Epidermal melanocyte (primary cell): ENCODE measurements around the gene RSPH1.

Experiments used
- DNase-seq: peaks from one replicate; pipeline ENCODE4 v3.0.0; 2011; ENCODE audit warnings: low spot score; ENCODE audit not compliant: insufficient read length

The RSPH1 gene

DNA sequence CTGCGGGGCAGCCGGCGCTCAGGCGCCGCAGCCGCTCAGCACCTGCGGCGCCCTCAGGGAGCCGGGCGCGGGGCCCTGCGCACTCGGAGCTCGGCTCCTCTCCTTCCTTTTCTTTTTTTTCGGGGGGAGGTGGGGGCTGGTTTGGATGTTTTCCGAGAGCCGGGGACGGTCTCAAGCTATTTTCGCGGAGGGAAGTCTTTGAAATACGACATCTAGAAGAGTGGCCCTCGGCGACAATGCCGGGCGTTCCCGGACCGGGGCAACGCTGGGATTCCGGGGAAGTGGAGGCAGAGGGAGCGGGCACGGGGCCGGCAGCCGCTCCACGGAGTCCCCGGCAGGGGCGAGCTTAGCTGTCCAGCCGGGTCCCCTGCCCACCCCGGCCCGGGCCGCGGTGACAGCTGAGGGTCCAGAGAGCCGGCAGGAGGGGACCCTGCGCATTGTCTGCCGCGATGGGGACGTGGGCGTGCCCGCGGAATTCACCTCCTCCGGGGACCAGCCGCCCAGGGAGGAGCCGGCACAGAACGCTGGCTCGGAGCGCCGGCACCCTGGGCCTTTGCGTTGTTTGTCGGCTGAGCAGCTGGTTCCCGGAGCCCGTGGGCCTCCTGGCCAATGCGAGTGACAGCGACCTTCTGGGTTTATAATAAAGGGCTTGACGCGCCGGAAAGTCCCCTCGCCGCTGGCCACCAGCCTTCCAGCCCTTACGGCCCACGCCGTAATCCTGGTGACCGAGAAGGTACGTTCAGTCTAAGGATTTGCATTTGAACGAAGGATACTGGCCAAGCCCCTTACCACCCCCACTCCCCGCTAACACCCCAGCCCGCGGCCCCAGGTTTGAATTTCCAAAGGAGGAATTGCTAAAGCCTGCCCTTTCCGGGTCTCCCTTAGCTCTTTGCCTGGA lies 18.2 kb upstream of the RSPH1 start:
- no peak for DNase-seq

DNA sequence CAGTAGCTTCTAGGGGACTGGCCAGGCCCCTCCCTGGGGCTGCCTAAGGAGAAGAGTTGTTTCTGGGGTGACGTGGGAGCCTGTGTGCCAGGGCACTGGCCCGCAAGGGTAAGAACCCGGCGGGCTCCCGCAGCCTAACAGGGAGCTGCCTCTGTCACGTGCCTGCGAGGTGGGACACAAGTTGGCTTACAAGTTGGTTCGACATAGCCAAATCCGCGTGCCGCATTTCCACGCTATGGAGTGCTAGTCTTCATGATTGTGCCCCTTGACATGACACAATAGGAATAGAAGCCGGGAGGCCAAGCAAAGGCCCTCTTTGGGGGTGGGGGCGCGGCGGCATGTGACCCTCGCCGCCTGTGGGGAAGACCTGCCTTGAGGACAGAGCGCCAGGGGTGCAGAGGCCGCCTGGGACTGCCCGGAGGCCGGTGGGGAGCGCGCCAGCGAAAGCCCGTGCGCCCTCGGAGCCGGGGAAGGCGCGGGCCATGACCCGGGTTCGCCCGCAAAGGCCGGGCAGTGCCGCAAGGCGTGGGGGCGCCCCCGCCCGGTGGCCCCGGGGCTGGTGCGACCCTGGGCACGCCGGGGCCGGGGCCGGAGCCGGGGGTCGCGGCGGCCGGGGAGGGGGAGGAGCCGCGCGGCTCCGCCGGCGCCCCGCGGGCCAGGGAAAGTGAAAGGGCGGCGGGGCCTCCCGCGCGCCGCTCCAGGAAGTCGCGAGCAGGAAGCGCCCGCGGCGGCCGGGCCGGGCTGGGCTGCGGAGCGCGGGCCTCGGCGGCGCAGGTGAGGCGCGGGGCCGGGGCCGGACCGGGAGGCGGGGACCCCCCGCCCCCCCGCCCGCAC lies 17.3 kb upstream of the RSPH1 start, which contains the start of gene SLC37A1:
Gene SLC37A1, plus strand, starts transcription at position 702 of the 834 bp plus-strand sequence. CDS start 4,603 bp downstream, outside the sequence.
- DNase-seq: no peak

DNA sequence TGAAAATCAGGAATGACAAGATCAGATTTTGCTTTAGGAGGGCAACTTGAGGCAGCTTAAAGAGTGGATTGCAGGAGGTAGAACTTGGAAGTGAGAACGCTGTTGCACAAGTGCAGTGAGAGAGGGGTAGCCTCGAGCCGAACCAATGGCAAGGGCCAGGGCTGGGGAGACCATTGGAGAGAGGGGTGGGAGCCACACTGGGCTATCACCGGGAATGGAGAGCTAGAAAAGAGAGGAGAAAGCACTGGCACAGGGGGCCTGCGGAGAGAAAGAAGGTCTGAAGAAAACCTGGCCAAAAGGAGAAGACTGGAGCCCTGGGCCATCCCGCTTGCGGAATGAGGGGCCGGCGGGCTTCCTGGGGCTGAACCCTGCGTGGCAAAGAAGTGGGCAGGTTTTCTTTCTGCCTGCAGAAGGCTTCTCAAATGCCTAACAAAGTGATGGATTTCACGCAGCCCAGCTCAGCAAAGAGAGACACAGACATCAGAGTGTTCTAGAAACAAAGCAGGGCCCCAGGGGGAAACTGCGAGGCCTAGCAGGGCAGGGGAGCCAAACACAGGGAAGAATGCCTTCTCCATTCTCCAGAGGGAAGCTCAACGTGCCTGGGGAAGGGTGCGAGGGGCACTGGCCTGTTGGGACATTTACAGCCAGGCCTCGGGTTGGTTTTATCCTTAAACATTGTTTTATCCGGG lies 16.5 kb upstream of the RSPH1 start:
- no peak for DNase-seq

DNA sequence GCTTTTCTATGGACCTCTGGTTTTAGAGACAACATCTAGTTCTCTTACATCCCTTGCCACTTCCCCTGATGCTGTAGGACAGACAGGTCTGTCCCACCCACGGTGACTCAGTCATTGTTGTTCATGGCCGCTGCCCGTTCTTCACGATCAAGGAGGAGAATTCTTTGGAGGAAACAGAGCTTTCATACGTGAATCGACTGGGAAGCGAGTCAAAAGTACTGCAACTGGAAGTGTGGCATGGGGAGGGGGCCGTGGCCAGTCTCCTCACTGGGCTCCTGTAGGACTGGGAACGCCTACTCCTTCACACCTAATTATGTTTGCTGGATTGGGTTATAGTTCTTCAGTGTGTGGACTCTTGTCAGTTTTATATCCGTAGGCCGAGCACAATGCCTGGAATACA lies 13.2 kb upstream of the RSPH1 start:
- DNase-seq: no peak

DNA sequence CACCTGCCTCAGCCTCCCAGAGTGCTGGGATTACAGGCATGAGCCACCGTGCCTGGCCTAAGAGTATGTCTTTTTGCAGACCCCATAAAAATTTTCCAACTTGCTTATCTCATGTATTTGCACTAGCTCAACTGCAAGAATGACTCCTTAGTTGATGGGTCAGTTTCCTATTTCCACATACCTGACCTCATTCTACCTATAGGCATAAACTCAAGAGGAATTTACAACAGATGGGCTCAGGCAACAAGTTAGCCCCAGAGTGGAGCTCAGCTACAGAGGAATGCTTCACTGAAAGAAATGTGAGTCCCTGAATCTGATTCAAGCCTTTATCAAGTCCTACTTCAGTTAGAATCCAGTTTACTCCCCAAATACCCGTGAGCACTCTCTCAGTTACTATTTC lies 12.3 kb upstream of the RSPH1 start:
- no peak for DNase-seq

DNA sequence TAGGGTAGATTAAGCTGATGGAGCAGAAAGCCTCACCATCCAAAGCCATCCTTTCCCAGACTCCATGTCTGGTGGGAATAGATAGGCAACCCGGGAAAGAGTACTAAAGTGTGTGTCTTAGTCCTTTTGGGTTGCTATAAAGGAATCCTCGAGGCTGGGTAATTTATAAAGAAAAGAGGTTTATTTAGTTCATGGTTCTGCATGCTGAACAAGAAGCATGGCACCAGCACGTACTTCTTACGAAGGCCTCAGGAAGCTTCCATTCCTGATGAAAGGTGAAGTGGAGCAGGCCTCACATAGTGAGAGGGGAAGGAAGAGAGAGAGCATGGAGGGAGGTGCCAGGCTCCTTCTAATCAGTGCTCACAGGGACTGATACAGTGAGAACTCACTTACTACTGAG lies 11.4 kb upstream of the RSPH1 start:
- no peak for DNase-seq

DNA sequence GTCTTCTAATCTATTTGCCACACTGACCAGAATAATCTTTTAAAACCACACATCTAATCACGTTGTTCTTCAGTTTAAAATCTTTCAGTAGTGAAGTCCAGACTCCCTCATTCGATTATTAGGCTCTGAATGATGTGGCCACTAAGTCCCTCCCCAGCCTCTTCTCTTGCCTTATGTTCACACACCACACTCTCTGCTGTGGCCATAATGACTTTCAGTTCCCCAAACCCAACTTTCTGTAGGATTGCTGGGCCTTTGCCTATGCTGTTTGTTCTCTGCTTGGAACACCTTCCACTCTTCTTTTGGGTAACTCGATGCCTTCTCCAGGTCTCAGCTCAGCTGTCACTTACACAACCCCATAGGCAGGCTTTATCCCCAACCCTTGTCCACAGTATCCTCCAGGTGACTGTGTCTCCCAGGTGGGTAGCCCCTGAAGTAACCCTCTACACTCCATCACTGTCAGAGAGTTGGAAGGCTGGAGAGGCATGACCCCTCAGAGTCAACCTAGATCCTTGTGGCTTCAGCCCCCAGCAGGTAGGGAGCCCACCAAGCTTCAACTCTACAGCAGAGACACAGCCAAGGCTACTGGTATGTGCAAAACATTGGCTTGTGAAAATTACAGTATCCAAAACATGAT lies 9.2 kb upstream of the RSPH1 start:
- DNase-seq: no peak

DNA sequence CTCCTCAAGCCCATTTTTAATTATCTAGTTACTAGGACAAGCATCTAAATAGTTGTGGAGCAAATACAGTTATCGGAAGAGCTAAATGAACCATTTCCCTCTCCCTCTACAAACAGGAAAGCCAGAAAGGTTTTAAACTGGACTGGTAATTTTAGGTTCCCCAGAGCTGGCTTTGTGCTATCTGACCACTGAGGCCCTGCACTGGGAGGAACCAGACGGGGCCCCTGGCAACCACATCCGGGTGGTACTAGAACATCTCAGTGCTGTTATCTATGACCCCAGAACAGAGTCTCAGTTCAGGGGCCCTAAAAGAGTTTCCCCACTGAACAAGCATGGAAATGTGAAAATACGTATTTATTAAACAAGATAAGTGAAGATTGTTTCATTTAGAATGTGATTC lies 7.7 kb upstream of the RSPH1 start:
- DNase-seq: no peak

DNA sequence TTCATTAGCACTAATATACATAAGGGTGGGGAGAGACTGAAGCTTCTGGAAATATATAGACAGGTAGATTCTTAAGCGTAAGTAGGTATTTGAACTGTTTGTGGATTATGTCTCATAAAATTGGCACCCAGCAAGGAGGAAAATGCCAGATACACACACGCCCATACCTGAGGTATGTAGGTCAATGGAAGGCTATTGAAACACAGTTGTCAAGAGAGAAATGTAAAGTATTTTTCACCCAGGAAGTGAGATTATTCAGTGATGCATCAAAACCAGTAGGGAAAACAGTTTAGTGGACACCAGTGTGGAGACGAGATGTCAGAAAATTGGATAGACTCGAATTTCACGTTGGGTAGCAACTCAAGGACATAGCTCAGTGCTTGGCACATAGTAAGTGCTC lies 4.7 kb upstream of the RSPH1 start:
- DNase-seq: no peak

DNA sequence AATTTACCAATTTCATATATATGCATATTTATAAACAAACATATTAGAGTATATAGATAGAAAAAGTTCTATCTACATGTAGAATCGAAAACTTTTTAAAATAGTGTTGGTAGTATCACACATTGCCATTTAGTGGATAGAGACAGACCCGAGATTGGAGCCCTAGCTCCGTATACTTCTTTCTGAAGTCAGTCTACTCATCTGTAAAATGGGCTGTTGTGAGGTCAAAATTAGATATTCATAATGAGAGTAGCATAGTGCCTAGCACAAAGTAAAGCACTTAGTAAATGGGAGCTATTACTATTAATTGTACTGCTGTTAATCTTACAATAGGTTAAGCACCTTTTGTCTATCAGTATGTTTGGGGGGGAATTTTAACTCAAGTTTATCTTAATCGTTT lies 4.2 kb upstream of the RSPH1 start:
- DNase-seq: no peak

DNA sequence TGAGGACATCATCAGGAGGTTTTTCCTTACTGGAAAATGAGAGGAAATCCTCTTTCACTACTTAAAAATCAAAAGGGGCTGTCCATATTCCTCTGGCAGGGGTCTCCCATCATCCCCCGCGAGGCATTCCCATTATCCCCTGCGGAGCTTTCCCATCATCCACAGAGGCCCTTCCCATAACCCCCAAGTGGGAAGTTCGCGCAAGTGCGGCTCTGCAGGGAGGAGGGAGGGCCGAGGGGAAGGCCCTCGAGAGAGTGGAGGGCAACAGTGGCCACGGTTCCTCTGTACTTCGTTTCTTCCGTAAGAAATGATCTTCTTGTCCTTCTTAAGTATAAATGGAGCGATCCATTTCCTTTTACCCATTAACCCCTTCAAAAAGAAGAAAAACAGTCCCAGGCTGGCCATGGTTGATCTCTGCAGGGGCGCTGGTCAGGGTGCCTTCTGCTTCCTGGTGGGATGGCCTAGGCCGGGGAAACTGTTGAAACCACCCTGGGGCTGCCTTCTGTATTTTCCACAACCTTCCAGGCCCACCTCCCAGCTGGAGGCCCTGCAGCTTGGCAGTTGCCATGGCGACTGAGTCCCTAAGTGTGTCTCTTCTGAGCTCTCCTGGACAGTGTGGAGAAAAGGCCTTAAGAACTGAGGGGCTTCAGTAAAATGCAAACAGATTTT lies 3.6 kb upstream of the RSPH1 start:
- no peak for DNase-seq

DNA sequence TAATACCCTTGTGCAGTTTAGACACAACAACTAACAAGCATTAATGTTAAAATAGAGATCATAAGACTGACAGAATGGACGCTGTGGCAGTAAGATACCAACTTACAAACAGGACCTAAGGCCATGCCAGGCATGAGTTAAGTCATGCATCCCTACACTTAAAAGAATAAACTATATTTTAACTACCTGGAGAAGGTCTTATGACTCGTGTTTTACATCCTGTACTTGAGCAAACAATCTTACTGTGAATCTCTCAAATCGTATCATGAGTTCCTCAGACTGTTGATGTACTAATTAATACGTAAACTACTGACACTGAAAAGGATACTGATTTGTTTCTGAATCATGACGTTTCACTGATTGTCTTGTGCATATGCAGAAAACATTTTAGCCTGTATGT lies 2.0 kb upstream of the RSPH1 start:
- DNase-seq: no peak

DNA sequence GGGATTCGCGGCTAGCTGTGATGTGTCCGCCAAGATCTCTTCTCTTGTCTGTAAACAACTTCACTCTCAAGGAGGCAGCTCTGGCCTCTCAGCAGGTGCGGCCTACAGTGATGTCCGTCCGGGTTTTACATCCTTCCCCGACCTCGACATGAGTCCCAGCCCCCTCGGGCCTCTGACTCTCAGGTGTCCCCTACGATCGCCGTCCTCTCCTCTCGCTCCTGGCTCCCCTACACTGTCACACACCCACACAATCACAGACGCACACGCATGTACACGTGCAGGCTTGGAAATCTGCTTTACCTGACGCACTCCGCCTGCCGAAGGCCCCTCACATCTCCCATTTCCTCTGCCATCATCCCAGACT lies 797 bp upstream of the RSPH1 start:
- no peak for DNase-seq

DNA sequence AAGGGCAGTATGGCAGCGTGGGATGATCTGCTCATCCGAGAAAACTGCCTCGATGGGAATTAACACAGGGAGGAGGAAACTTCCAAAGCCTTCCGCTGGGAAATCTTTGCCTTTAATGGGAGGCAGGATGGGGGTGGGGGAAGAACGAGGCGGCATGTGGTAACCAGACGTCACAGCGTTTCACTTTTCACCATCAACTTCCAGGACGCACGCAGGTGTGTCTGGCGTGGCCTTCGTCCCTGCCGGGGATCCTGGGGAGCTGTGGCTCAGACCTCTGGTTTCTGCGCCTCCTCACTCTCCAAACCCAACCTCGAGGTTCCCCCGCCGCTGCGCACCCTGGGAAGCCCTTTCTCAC lies 282 bp downstream of the RSPH1 start:
- no peak for DNase-seq

DNA sequence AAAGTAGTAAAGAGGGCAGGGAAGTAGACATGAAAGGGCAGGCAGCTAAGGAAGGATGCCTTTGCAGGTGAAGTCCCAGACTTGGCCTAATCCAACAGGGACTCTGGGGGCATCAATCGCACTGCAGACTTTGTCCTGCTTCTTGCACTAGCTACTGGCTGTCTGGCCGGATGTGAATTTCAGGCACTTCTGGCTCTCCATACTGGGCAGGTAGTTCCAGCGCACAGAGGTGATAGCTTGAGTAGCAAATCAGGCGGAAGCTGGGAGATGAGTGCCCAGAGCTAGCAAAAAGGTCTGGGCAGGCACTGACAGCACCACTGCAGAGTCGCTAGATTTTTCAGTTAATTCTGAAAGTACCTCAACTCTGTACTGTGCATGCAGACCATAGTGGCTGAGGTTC lies 997 bp downstream of the RSPH1 start:
- DNase-seq: no peak

DNA sequence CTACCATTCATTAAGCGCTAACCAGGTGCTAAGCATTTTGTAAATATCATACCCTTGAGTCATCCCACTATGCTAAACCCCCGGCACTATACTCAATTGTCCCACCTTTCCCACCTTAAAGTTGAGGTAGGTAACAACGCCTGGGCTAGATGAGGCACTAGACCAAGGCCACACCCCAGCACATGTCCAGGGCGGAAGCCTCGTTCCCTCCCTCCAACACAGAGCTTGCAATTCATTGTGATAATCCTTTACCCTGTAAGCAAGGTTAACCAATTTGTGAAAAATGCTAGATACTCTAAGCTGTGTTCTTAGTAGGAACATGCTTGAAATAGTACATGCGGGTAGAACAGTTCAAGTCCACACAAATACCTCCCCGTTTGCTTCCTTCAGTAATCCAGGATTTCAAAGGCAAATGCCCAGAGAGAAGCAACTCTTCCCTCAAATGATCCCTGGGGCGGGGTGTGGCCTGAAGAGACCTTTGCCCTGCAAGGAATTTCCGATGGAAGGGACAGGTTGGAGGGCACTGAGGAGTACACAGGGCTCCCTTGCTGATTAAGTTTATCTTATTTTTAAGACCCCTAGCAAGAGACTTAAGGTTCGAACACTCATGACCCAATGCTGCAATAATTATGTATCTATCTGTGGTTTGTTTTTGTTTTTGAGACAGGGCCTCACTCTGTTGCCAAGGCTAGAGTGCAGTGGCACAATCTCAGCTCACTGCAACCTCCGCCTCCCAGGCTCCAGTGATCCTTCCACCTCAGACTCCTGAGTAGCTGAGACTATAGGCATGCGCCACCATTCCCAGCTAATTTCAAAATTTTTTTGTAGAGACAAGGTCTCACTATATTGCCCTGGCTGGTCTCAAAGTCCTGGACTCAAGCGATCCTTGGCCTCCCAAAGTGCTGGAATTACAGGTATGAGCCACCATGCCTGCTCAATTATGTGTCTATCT lies 2.6 kb downstream of the RSPH1 start:
- DNase-seq: no peak

DNA sequence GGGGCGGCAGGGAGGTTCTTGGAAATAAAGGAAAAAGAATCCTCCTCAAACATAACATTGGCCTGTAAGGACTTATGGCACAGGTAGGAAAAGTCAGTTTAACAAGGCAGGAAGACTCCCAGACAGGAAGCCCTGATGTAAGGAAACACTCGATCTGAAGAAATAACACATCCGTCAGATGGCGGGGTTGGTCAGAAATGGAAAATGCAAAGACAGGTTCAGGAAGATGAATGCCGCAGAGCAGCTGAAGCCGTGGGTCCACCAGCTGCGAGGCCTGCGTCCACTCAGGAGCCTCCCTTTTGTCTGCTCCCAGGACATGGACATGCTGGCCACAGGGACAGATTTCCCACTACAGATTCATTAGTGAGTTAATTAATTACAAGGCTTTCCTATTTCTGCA lies 3.8 kb downstream of the RSPH1 start:
- DNase-seq: no peak

DNA sequence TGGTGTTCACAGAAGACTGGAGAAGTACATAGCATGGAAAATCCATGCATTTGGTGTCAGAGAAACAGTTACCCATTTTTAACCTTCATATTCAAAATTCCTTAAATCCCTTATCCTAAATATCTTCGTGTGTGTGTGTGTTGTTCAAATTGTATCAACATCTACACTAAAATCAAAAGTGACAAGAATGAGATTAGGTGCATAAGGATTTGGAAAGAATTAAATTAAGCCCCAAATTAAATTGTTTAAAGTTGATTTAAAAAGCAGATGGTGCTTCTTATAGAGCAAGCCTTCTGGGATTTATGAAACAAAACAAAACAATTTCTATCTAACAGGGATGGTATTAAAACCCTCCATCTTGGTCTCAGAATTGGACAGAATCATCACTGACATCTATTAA lies 4.7 kb downstream of the RSPH1 start:
- DNase-seq: no peak

DNA sequence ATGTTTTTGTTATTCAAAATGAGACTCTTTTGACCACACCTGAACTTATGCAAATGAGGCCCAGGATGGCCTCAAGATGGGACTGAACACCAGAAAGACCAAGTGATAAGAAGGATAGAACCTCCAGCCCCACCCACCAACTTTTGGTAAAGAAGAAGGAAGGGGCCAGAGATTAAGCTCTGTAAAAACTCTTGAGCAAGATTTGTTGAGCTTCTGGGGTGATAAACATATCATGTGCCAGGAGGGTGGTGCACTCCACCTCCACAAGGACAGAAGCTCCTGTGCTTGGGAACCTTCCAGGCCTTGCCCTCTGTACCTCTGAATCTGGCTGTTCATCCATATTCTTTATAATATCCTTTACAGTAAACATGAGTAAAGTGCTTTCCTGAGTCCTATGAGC lies 5.3 kb downstream of the RSPH1 start:
- no peak for DNase-seq

DNA sequence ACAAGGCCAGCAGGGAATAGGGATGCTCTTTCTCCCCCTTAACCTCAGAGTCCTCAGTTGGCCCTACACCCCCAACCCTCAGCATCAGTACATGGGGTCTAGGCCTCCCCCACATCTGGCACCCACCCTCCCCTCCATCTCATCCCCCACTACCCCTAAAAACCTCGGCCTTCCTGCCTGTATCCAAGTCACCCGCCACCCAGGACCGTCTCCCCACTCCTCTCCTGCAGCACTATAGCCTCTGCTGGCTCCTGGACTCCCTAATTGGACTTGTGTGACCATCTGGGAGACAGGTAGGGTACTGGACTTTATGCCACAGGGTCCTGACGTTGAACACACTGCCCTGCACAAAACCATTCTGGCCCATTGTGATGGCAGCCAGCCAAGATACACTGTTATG lies 6.0 kb downstream of the RSPH1 start:
- no peak for DNase-seq
